HG02943 (cell line): Measurements from ENCODE around the gene NXPE3.
"Not testable (repeated sequence)": the region's sequence is repeated elsewhere in the genome, so short reads cannot be mapped to it uniquely, and the experiment has no call there.

Experiments
- ATAC-seq: cut with Tn5 transposase; IDR thresholded peaks from one replicate; pipeline ENCODE4 v1.9.1; 2021; ENCODE audit warnings: mild to moderate bottlenecking, low read depth, moderate library complexity; ENCODE audit not compliant: unreplicated experiment

The NXPE3 gene

DNA sequence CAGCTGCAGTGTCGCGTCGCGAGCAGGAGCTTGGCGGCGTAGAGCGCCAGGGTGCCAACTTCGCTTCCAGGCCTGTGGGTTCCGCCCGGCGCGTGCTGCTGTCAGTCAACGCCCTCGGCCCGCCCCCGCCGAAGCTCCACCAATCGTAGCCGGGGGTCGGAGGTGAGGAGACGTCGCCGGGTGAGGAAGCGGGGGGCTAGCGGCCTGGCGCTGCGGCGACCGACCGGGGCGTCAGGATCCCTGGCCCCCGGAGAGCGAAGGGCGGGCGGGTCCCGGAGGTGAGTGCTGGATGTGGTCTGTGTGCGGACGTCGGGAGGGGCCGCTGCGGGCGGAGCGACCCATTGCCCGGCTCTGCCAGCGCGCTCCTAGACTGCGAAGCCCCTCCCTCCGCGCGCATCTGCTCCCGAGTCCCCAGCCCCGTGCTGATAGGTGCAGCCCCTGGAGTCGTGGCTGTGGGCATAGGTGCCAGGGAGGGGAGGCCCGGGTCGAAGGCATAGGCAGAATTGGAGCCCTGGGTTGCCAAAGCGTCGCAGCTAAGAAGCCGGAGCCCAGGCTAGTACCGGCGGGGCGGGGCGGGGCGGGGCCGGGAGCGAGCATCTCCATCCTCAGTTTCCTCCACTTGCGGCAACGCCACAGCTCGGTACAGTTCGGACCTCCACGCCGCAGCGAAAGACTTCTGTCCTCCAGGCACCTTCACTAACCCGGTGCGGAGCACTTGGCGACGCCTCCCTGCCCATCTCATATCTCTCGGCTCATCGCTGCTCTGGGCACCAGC, at the start of gene NXPE3:
Gene NXPE3 (plus strand): TSS at position 165 of the 775 bp plus-strand sequence. CDS start 6,386 bp downstream, outside the sequence.
- ATAC-seq: peak; percentile 92

DNA sequence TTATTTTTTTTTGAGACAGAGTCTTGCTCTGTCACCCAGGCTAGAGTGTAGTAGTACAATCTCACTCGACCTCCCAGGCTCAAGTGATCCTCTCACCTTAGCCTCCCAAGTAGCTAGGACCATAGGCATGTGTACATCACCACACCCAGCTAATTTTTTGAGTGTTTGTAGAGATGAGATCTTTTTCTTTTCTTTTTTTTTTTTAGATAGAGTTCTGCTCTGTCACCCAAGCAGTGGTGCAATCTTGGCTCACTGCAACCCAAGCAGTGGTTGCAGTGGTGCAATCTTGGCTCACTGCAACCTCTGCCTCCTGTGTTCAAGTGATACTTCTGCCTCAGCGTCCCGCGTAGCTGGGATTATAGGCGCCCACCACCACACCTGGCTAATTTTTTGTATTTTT, 49.4 kb upstream of the NXPE3 start:
- no peak for ATAC-seq

DNA sequence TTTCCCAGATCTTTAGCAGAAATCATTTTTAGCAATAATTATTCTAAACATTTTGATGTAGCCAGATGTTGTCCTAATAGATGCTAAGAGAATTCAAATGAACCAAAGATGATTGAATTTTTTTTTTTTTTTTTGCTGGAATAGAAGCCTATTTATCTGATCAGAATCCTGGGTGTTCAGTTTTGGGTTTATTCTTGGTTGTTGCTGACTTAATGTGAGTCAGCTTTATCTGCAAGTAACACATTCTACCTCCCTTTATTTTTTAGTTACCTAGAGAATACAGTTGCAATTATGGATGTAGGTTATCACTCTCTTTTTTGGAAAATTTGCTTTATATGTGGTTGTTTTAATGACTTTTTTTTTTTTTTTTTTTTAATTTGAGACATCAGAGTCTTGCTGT, 48.2 kb upstream of the NXPE3 start:
- no peak for ATAC-seq

DNA sequence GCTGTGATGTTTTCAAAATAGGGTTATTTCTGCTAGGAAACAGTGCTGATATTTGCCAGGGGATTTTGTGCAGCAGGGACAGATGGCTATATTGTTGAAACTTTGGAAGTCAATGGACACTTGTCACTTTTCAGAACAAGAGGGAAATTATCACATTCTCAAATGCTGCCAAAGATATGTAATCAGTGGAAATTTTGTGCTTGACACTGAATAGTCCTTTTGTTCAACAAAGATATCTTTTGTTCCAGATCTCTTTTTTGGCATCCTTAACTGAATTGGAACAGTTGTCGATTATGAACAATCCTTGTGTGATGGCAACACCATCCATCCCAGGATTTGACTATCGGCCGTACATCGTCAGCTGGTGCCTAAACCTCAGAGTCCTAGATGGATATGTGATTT, 46.8 kb upstream of the NXPE3 start:
- ATAC-seq: no peak

DNA sequence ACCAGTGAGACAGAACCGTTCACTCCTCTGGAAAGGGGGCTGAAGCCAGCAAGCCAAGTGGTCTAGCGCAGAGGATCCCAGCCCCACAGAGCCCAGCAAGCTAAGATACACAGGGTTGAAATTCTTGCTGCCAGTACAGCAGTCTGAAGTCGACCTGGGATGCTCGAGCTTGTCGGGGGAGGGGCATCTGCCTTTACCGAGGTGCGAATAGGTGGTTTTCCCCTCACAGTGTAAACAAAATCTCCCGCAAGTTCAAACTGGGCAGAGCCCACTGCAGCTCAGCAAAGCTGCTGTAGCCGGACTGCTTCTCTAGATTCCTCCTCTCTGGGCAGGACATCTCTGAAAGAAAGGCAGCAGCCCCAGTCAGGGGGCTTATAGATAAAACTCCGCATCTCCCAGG, 43.2 kb upstream of the NXPE3 start:
- ATAC-seq: no peak

DNA sequence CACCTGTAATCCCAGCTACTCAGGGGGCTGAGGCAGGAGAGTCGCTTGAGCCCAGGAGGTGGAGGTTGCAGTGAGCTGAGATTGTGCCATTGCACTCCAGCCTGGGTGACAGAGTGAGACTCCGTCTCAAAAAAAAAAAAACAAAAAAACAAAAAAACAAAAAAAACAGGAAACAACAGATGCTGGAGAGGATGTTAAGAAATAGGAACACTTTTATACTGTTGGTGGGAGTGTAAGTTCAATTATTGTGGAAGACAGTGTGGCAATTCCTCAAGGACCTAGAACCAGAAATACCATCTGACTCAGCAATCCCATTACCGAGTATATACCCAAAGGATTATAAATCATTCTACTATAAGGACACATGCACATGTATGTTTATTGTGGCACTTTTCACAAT, 37.1 kb upstream of the NXPE3 start:
- not testable (repeated sequence) for ATAC-seq

DNA sequence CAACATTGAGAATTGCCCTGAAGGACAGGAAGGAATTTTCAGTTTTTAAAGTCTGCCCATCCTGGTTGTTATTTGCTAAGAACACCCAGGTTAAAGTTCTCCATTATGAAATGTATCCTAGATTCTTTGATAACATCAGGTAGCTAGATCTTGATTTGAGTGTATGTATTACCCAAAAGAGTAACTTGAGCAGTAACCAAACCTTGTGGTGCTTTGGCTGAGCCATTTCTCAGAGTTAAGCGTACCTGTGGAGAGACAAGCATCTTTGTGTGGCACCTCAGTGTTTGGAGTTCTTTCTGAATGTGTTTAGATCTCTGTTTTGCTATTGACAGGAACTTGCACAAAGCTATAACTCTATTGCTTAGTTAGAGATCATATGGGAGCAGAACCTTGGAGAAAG, 34.2 kb upstream of the NXPE3 start:
- no peak for ATAC-seq

DNA sequence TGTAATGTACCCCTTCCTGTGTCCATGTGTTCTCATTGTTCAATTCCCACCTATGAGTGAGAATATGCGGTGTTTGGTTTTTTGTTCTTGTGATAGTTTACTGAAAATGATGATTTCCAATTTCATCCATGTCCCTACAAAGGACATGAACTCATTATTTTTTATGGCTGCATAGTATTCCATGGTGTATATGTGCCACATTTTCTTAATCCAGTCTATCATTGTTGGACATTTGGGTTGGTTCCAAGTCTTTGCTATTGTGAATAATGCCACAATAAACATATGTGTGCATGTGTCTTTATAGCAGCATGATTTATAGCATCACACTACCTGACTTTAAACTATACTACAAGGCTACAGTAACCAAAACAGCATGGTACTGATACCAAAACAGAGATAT, 33.1 kb upstream of the NXPE3 start:
- not testable (repeated sequence) for ATAC-seq

DNA sequence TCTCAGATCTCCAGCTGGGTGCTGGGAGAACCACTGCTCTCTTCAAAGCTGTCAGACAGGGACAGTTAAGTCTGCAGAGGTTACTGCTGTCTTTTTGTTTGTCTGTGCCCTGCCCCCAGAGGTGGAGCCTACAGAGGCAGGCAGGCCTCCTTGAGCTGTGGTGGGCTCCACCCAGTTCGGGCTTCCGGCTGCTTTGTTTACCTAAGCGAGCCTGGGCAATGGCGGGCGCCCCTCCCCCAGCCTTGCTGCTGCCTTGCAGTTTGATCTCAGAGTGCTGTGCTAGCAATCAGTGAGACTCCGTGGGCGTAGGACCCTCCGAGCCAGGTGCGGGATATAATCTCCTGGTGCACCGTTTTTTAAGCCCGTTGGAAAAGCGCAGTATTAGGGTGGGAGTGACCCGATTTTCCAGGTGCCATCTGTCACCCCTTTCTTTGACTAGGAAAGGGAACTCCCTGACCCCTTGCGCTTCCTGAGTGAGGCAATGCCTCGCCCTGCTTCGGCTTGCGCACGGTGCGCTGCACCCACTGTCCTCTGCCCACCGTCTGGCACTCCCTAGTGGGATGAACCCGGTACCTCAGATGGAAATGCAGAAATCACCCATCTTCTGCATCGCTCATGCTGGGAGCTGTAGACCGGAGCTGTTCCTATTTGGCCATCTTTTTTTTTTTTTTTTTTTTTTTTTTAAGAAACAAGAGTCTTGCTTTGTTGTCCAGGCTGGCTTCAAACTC, 25.5 kb upstream of the NXPE3 start:
- not testable (repeated sequence) for ATAC-seq

DNA sequence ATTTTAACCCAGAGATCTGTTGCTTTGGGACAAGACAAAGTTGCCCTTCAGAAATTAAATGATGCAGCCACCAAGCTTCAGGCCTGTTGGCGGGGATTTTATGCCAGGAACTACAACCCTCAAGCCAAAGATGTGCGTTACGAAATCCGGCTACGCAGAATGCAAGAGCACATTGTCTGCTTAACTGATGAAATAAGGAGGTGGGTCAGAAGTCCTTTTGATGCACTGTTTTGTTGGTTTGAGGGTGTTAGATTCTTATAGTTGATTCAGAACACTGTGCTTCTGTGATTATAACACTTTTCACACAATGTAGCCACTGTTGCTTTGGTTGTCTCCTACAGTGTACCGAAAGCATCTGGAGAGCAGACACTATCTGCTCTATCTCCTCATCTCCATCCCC, 20.8 kb upstream of the NXPE3 start:
- ATAC-seq: no peak

DNA sequence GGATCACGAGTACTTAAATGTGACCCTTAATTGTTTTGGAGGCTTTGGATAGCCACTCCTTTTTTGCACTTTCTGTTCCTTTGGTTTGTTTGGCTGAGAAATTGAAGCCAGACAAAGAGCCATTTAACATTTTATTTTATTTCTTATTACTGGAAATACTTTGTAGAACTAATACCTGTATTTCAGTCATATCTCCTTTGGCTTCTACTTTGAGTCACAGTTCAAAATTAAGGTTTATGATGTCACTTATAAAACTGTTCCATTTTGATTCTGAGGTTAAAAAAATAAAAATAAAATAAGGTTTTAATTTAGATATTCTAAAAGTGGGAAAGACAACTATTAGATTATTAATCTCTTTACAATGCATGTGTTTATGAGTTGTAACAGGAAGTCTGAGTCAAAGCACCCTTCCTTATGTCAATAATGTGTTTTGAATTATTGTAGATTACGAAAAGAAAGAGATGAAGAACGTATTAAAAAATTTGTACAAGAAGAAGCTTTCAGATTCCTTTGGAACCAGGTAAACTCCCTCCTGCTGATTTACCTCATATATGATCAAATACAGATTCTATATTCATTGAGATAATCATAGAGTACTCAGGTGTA, 16.9 kb upstream of the NXPE3 start:
- no peak for ATAC-seq

DNA sequence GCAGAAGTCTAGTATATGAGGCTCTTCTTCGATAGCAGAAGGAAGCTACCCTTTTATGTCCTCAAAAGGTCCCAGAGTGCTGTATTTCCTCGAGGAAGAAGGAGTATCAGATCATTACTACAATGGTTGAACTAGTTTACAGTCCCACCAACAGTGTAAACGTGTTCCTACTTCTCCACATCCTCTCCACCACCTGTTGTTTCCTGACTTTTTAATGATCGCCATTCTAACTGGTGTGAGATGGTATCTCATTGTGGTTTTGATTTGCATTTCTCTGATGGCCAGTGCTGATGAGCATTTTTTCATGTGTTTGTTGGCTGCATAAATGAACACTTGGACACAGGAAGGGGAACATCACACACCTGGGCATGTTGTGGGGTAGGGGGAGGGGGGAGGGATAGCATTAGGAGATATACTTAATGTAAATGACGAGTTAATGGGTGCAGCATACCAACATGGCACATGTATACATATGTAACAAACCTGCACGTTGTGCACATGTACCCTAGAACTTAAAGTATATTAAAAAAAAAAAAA, 1.2 kb upstream of the NXPE3 start:
- ATAC-seq: not testable (repeated sequence)

DNA sequence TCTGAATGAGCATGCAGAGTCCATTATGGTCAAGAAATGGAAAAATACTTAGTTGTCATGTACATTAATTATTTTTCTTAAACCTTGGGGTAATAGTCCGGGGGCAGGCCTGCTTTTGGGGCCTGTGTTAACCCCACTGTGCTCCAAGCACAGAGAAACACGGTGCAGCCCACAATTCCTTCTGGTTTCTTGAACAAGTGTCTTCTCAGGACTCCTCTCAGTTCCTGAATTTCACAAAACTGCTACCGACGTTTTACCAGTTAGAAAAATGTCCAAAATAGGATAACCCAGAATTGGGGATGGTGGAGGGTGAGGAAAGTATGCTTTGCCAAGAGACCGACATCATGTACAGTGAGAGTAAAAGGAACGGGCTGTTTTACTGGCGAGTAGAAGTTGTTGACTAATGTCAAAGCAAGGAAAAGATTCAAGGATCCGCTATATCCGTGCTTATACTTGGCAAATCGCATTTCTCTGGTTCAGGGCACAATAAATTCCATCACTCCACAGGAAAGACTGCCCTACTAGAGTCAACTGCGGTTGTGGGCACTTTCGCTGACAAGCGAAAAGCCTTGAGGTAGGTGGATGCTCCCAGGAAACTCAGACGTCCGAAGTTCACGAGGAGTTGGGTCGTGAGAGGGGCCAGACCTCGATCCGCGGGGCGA, 495 bp upstream of the NXPE3 start:
- ATAC-seq: no peak

DNA sequence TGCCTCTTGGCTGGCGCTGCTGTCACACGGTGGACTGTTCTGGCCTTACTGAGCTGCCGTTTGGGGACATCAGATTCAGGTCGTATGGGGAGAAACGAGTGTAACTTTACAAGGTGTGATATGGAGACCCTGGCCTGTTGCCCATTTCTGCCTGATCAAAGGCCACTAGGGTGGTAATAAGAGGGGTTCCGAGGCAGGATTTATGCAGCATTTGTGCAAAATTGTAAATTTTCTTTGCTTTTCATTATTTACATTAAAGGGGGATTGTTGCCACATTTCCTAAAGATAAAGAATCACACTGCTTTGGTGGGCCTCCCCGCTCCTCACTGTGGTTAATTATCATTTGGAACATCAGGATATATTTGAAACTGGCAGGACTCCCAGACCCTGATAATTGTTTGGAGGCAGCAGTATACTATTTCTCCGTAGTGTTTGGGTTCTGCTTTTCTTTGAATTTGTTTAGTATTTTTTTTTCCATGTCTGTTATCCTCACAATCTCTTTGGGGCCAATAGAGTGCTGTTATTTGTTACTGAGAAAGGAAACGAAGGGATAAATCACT, 891 bp downstream of the NXPE3 start:
- peak; percentile 36 for ATAC-seq

DNA sequence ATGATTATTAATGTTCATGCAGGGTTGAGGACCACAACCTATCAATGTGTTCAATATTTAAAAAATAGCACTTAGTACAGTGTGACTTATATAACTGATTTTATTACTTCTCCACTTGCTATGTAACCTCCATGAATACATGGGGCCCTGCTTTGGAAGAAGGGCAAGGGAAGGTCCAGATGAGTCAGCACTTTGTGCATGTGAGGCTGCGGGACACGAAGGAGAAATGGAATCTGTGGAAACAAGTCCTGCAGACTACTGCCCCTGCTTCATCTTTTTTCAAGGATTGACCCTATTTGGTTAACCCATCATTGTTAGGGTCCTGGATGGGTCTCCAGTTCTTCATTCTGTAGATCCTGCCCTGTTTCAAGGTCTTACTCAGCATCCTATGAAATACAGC, 1.6 kb downstream of the NXPE3 start:
- no peak for ATAC-seq

DNA sequence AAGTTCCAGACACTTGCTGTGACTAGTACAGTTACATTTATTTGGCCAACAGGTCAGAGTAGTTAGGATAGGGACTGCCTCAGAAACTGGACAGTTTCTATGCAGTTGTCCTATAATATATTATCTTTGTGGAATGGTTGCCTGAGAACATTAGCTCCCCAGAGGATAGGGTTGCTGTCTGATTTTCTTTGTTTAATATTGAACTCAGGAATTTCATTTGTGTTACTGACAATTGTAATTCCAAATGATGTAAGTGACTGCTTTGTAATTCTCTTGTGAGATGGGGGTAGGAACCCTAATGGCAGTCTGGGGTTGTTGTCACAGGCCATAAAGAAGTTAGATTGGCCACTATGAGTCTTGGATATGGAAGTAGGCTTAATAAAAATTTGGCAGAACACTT, 2.2 kb downstream of the NXPE3 start:
- ATAC-seq: no peak

DNA sequence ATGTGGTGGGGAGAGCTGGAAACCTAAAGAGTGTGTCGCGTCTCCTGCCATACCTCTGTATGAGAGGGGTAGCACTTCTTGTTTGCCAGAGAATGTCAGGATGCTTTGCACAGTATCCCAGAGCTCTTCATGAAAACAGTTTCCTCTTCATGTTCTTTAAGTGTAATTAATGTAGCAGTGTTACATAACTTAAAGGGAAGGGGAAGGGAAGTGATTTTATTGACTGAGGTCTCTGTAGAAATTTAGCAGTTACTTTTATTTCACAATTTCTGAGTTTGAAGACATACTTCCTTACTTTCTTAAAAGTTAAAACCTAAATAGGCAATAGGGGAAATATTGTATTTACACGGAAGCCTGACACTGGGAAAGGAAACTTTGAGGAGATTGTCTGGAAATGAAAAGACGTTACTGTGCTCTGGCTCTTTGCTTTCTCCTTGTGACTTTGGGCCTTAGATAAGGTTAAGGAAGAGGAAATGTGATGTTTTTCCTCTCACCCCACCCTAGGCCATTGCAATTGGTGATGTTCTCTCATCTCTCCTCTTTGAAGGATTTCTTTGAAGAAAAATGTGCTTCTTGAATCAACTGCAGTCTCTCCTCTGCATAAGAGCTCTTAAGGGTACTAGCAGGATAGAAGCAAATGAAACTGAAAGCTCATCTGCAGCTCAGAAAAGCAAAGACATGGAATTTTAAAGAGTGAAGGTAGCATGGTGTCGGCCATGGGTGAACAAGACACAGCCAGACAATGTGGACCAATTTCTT, 6.0 kb downstream of the NXPE3 start:
- ATAC-seq: no peak

DNA sequence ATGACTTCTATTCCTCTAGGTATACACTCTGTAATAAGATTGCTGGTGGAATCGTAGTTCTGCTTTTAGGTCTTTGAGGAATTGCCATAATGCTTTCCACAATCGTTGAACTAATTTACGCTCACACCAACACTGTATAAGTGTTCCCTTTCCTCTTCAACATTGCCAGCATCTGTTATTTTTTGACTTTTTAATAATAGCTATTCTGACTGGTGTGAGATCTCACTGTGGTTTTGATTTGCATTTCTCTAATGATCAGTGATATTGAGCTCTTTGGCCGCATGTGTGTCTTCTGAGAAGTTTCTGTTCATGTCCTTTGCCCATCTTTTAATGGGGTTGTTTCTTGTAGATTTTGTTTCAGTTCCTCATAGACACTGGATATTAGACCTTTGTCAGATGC, 12.8 kb downstream of the NXPE3 start:
- ATAC-seq: peak; percentile 96

DNA sequence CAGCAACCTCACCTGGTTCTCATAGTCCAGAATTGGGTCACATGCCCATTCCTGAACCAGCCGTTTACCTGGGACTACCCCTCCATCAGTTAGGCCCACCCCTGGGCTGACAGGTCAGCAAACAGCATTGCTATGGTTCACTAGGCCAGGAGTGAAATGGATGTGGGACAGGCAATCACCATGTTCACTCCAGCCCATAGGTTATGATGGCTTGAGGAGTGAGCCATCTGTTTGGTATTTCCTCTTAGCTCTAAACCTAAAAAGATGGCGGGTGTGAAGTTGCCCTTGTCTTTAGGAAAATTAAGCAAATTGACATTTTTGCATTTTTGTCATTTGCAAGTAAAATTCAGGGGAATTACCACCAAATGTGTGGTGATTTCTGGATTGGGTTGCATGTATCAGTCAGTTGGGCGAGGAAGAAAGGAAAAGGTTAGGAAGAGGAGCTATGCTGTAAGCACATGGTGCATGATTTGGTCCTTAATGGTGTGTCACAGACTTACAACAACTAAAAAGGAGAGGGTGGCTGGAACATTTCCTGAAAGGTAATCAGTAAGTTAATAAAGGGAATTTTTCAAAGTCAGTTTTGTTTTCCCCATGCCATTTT, 17.2 kb downstream of the NXPE3 start:
- ATAC-seq: no peak
